Measurements from ENCODE around the gene IGFBP1. TPM values are rescaled to one million over a fixed set of nuclear protein-coding genes. Genes with fewer than 3 reads are reported as not detected.
"Not testable (repeated sequence)": the region's sequence is repeated elsewhere in the genome, so short reads cannot be mapped to it uniquely, and the experiment has no call there.

The IGFBP1 gene
- total RNA-seq (2014; rRNA removed; shearing (Covaris generic)) = 1.3 TPM in 1 of 2 replicates, not detected in the other
- 0.34 and 0.50 TPM in 2 replicates for polyA plus RNA-seq (2016; fragmentation: Nextera tagmentation; extraction: Ambion mirVana)

GRCh38 chr7:45888185-45888992 is at the start of gene IGFBP1:
TSS of gene IGFBP1 (plus strand) at chr7:45888488. CDS start at chr7:45888653, 165 bp downstream.
- H3K9ac ChIP-seq = peak within 1 kb of the TSS; percentile 14; the same call in 1 of the 2 replicates
- H3K27ac ChIP-seq = no peak within 1 kb of the TSS
- H3K79me2 ChIP-seq (ENCODE audit: insufficient read depth) = no peaks in the 10 kb centered on the region
- TF ChIP-seq EZH2phosphoT487 (IDR thresholded peaks at IDR 0.05; ENCODE audit: insufficient read depth, low read depth) = no peak
- TF ChIP-seq EZH2 (IDR thresholded peaks at IDR 0.05; ENCODE audit: insufficient read depth, poor library complexity, severe bottlenecking) = no peak
- peak within 1 kb of the TSS; percentile 67 for H2AFZ ChIP-seq
- H3K9me3 ChIP-seq (ENCODE audit: low read depth) = no peaks in the 10 kb centered on the region
- H3K4me2 ChIP-seq (ENCODE audit: unreplicated experiment) = peak within 1 kb of the TSS; percentile 51
- no peaks in the 10 kb centered on the region for H3K36me3 ChIP-seq (ENCODE audit: low read depth)
- H4K20me1 ChIP-seq (ENCODE audit: insufficient read depth) = no peaks in the 10 kb centered on the region
- peak; percentile 70 for DNase-seq
- in situ Hi-C loops (cut with MboI) = loop anchor here (25.0 kb wide), 1 partner anchor 1924 kb away; no protein-coding TSS in a partner anchor
- H3K9me2 ChIP-seq (ENCODE audit: insufficient read depth) = no peaks in the 10 kb centered on the region
- peaks cover 9% of the 10 kb centered on the region; the same call in 1 of the 2 replicates for H3K4me1 ChIP-seq (ENCODE audit: insufficient read depth)
- 15 to 16% methylated on average over 58 to 61 of the region's 73 CpGs for WGBS, 2 experiments (ENCODE audit: low coverage in 1 of 2, low lambda C conversion rate in 2 of 2, missing lambda C conversion rate in 2 of 2)
- H3F3A ChIP-seq (ENCODE audit: insufficient read depth) = peaks cover 14% of the 10 kb centered on the region; the same call in 1 of the 2 replicates
- H3K4me3 ChIP-seq = peak within 1 kb of the TSS; percentile 63
- H3K27me3 ChIP-seq (replicated peaks; ENCODE audit: insufficient read depth) = no peaks in the 10 kb centered on the region

GRCh38 chr7:45838852-45839251 is 49.4 kb upstream of the IGFBP1 start:
- H3F3A ChIP-seq (ENCODE audit: insufficient read depth); H3K4me1 ChIP-seq (ENCODE audit: insufficient read depth); H3K79me2 ChIP-seq (ENCODE audit: insufficient read depth); H3K36me3 ChIP-seq (ENCODE audit: low read depth); H2AFZ ChIP-seq; H3K27me3 ChIP-seq (replicated peaks; ENCODE audit: insufficient read depth); H3K27ac ChIP-seq; H3K9me3 ChIP-seq (ENCODE audit: low read depth); H3K4me2 ChIP-seq (ENCODE audit: unreplicated experiment); H3K9ac ChIP-seq; H3K4me3 ChIP-seq; DNase-seq; in situ Hi-C loops (cut with MboI); H3K9me2 ChIP-seq (ENCODE audit: insufficient read depth); H4K20me1 ChIP-seq (ENCODE audit: insufficient read depth): not testable (repeated sequence)
- 65 to 86% methylated on average over 2 of the region's 2 CpGs for WGBS, 2 experiments (ENCODE audit: low coverage in 1 of 2, low lambda C conversion rate in 2 of 2, missing lambda C conversion rate in 2 of 2)

GRCh38 chr7:45841926-45842717 is 46.2 kb upstream of the IGFBP1 start:
- WGBS, 2 experiments (ENCODE audit: low coverage in 1 of 2, low lambda C conversion rate in 2 of 2, missing lambda C conversion rate in 2 of 2) = 67 to 73% methylated on average over 4 of the region's 4 CpGs
- H3K4me1 ChIP-seq (ENCODE audit: insufficient read depth); H3K9me2 ChIP-seq (ENCODE audit: insufficient read depth); DNase-seq; H3K4me2 ChIP-seq (ENCODE audit: unreplicated experiment); H3K9ac ChIP-seq; H3K9me3 ChIP-seq (ENCODE audit: low read depth); H3K36me3 ChIP-seq (ENCODE audit: low read depth); H4K20me1 ChIP-seq (ENCODE audit: insufficient read depth); in situ Hi-C loops (cut with MboI); H3K79me2 ChIP-seq (ENCODE audit: insufficient read depth); H3K4me3 ChIP-seq; H3K27me3 ChIP-seq (replicated peaks; ENCODE audit: insufficient read depth); H2AFZ ChIP-seq; H3K27ac ChIP-seq; H3F3A ChIP-seq (ENCODE audit: insufficient read depth): not testable (repeated sequence)

GRCh38 chr7:45846536-45846935 is 41.8 kb upstream of the IGFBP1 start:
- H3K79me2 ChIP-seq (ENCODE audit: insufficient read depth); DNase-seq; H3K4me3 ChIP-seq; H3K36me3 ChIP-seq (ENCODE audit: low read depth); H3K9me3 ChIP-seq (ENCODE audit: low read depth); H3K9me2 ChIP-seq (ENCODE audit: insufficient read depth); in situ Hi-C loops (cut with MboI); H3K9ac ChIP-seq; H3K27ac ChIP-seq; H2AFZ ChIP-seq; H3K4me2 ChIP-seq (ENCODE audit: unreplicated experiment); H3K4me1 ChIP-seq (ENCODE audit: insufficient read depth); H3K27me3 ChIP-seq (replicated peaks; ENCODE audit: insufficient read depth); H3F3A ChIP-seq (ENCODE audit: insufficient read depth); H4K20me1 ChIP-seq (ENCODE audit: insufficient read depth): not testable (repeated sequence)
- 49 to 69% methylated on average over 5 of the region's 5 CpGs for WGBS, 2 experiments (ENCODE audit: low coverage in 1 of 2, low lambda C conversion rate in 2 of 2, missing lambda C conversion rate in 2 of 2)

- H3K79me2 ChIP-seq (ENCODE audit: insufficient read depth); H2AFZ ChIP-seq; H3K4me3 ChIP-seq; H3K9me3 ChIP-seq (ENCODE audit: low read depth); DNase-seq; H3K27me3 ChIP-seq (replicated peaks; ENCODE audit: insufficient read depth); in situ Hi-C loops (cut with MboI); H3K4me1 ChIP-seq (ENCODE audit: insufficient read depth); H3K9me2 ChIP-seq (ENCODE audit: insufficient read depth); H3K4me2 ChIP-seq (ENCODE audit: unreplicated experiment); H4K20me1 ChIP-seq (ENCODE audit: insufficient read depth); H3F3A ChIP-seq (ENCODE audit: insufficient read depth); H3K27ac ChIP-seq; H3K9ac ChIP-seq; H3K36me3 ChIP-seq (ENCODE audit: low read depth): not testable (repeated sequence)
- 73 to 76% methylated on average over 6 of the region's 6 CpGs for WGBS, 2 experiments (ENCODE audit: low coverage in 1 of 2, low lambda C conversion rate in 2 of 2, missing lambda C conversion rate in 2 of 2)
Observed at GRCh38 chr7:45848734-45849133, 39.6 kb upstream of the IGFBP1 start.

GRCh38 chr7:45852984-45853383 is 35.3 kb upstream of the IGFBP1 start:
- not testable (repeated sequence) for H3K9me3 ChIP-seq (ENCODE audit: low read depth); H3K27ac ChIP-seq; H3K9ac ChIP-seq; H3K27me3 ChIP-seq (replicated peaks; ENCODE audit: insufficient read depth); H3K4me2 ChIP-seq (ENCODE audit: unreplicated experiment); H3K79me2 ChIP-seq (ENCODE audit: insufficient read depth); DNase-seq; H3K36me3 ChIP-seq (ENCODE audit: low read depth); H3K4me3 ChIP-seq; H3K4me1 ChIP-seq (ENCODE audit: insufficient read depth); H4K20me1 ChIP-seq (ENCODE audit: insufficient read depth); H3K9me2 ChIP-seq (ENCODE audit: insufficient read depth); H2AFZ ChIP-seq; H3F3A ChIP-seq (ENCODE audit: insufficient read depth)
- in situ Hi-C loops (cut with MboI) = loop anchor here (25.0 kb wide), 2 partner anchors 191 to 691 kb away; partner anchors contain the start of gene RAMP3
- 47 to 57% methylated on average over 10 of the region's 10 CpGs for WGBS, 2 experiments (ENCODE audit: low coverage in 1 of 2, low lambda C conversion rate in 2 of 2, missing lambda C conversion rate in 2 of 2)

Data from GM23248 (cell line).